ENCODE measurements around the gene GINS3. TPM values are rescaled to one million over a fixed set of nuclear protein-coding genes. Genes with fewer than 3 reads are reported as not detected.

GINS3 gene
- polyA plus RNA-seq, 3 donors: 0.79 to 1.8 (median 1.4) TPM

DNA sequence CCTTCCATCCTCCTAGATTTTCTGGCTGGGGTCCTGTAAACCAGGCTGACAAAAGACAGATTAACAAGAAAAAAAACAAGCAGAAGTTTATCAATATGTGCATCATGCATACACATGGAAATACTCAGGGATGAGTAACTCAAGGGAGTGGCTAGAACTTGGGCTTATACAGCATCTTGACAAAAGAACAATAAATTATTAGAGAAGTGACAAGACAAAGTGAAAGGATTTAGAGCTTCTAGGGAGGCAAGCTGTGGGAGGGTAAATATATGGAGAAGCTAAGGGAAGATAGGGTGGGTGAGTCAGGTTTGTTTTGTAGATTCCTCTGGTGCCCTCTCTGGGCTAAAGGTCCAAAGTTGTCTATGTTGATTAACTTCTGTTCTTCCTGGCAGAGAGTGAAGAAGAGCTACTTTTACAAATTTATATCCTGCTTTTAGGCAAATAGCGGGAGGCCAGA lies 59.7 kb downstream of the GINS3 start:
- no peaks in the 10 kb centered on the region for H4K20me1 ChIP-seq (ENCODE audit: insufficient read depth, low read length)
- no peaks in the 10 kb centered on the region for H3K36me3 ChIP-seq (replicated peaks in 1 of 2; ENCODE audit: control insufficient read depth in 1 of 2, insufficient read depth in 2 of 2, low read length in 2 of 2)
- peaks cover 14 to 53% (median 36%) of the 10 kb centered on the region in 3 donors for H3K27me3 Mint-ChIP-seq (ENCODE audit: low read depth in 3 of 3)
- no peak overlapping the region for H3K4me3 ChIP-seq (replicated peaks in 1 of 3; ENCODE audit: low read depth in 2 of 3, low read length in 3 of 3)
- no peaks in the 10 kb centered on the region for H3K36me3 Mint-ChIP-seq
- no peak overlapping the region for H2AFZ ChIP-seq (ENCODE audit: insufficient read depth, low read depth, low read length, poor library complexity, severe bottlenecking)
- H3K79me2 ChIP-seq (ENCODE audit: insufficient read depth, low read length): no peaks in the 10 kb centered on the region
- no peaks in the 10 kb centered on the region for H3K9me3 ChIP-seq (replicated peaks in 1 of 2; ENCODE audit: control insufficient read depth in 1 of 2, insufficient read depth in 1 of 2, low read length in 2 of 2)
- peaks cover 5 to 18% of the 10 kb centered on the region in 2 donors for H3K27me3 ChIP-seq (ENCODE audit: control insufficient read depth in 2 of 2, insufficient read depth in 2 of 2, low read length in 2 of 2)
- TF ChIP-seq, protein P1, sequence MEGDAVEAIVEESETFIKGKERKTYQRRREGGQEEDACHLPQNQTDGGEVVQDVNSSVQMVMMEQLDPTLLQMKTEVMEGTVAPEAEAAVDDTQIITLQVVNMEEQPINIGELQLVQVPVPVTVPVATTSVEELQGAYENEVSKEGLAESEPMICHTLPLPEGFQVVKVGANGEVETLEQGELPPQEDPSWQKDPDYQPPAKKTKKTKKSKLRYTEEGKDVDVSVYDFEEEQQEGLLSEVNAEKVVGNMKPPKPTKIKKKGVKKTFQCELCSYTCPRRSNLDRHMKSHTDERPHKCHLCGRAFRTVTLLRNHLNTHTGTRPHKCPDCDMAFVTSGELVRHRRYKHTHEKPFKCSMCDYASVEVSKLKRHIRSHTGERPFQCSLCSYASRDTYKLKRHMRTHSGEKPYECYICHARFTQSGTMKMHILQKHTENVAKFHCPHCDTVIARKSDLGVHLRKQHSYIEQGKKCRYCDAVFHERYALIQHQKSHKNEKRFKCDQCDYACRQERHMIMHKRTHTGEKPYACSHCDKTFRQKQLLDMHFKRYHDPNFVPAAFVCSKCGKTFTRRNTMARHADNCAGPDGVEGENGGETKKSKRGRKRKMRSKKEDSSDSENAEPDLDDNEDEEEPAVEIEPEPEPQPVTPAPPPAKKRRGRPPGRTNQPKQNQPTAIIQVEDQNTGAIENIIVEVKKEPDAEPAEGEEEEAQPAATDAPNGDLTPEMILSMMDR (IDR thresholded peaks at IDR 0.05): no peak
- H3K27ac ChIP-seq (ENCODE audit: low read depth in 1 of 2, low read length in 2 of 2): no peak overlapping the region
- no peak overlapping the region for H3K4me3 Mint-ChIP-seq
- H3K4me1 Mint-ChIP-seq: peaks cover 10% of the 10 kb centered on the region
- peaks cover 0 to 1% (median 0%) of the 10 kb centered on the region in 7 donors for H3K9me3 Mint-ChIP-seq
- no CpG with 5 or more reads among the region's 1 CpG for WGBS (ENCODE audit: insufficient coverage)
- no peak overlapping the region for H3K27ac Mint-ChIP-seq
- no peaks in the 10 kb centered on the region for H3K4me1 ChIP-seq (ENCODE audit: control insufficient read depth in 1 of 2, insufficient read depth in 2 of 2, low read length in 2 of 2)
- no peak for DNase-seq
- no peak overlapping the region for H3K9ac ChIP-seq (ENCODE audit: insufficient read depth, low read length, poor library complexity, severe bottlenecking)
- no peak overlapping the region for H3K4me2 ChIP-seq (replicated peaks; ENCODE audit: extremely low read depth, low read length, poor library complexity, severe bottlenecking)
- intact Hi-C loops (cut with micrococcal nuclease): no loop called here

DNA sequence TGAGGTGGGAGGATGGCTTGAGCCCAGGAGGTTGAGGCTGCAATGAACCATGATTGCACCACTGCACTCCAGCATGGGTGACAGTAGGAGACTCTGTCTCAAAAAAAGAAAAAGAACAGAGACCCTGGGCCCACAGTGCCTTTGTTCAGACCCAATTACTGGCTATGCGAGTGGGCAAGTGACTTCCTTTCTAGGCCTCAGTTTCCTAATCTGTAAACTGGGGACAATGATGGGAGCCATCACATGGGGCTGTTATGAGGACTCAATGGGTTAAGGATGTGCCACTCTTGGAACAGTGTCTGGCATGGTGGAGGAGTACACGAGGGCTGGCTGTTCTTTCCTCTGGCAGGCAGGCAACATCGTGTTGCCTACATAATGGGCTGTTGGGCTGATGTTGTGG lies 60.4 kb downstream of the GINS3 start:
- H3K36me3 Mint-ChIP-seq: no peaks in the 10 kb centered on the region
- intact Hi-C loops (cut with micrococcal nuclease): no loop called here
- no peak overlapping the region for H2AFZ ChIP-seq (ENCODE audit: insufficient read depth, low read depth, low read length, poor library complexity, severe bottlenecking)
- no peak overlapping the region for H3K9ac ChIP-seq (ENCODE audit: insufficient read depth, low read length, poor library complexity, severe bottlenecking)
- 100% methylated on average over 2 of the region's 3 CpGs for WGBS (ENCODE audit: insufficient coverage)
- no peaks in the 10 kb centered on the region for H3K9me3 ChIP-seq (replicated peaks in 1 of 2; ENCODE audit: control insufficient read depth in 1 of 2, insufficient read depth in 1 of 2, low read length in 2 of 2)
- TF ChIP-seq, protein P1 (IDR thresholded peaks at IDR 0.05): no peak
- peaks cover 16 to 57% (median 33%) of the 10 kb centered on the region in 3 donors for H3K27me3 Mint-ChIP-seq (ENCODE audit: low read depth in 3 of 3)
- no peaks in the 10 kb centered on the region for H3K4me1 ChIP-seq (ENCODE audit: control insufficient read depth in 1 of 2, insufficient read depth in 2 of 2, low read length in 2 of 2)
- no peaks in the 10 kb centered on the region for H3K36me3 ChIP-seq (replicated peaks in 1 of 2; ENCODE audit: control insufficient read depth in 1 of 2, insufficient read depth in 2 of 2, low read length in 2 of 2)
- H3K4me2 ChIP-seq (replicated peaks; ENCODE audit: extremely low read depth, low read length, poor library complexity, severe bottlenecking): no peak overlapping the region
- no peak for DNase-seq
- H3K4me3 ChIP-seq (replicated peaks in 1 of 3; ENCODE audit: low read depth in 2 of 3, low read length in 3 of 3): no peak overlapping the region
- peaks cover 0 to 1% (median 0%) of the 10 kb centered on the region in 7 donors for H3K9me3 Mint-ChIP-seq
- H3K4me1 Mint-ChIP-seq: peaks cover 17% of the 10 kb centered on the region
- no peak overlapping the region for H3K4me3 Mint-ChIP-seq
- peaks cover 3 to 18% of the 10 kb centered on the region in 2 donors for H3K27me3 ChIP-seq (ENCODE audit: control insufficient read depth in 2 of 2, insufficient read depth in 2 of 2, low read length in 2 of 2)
- no peak overlapping the region for H3K27ac Mint-ChIP-seq
- no peaks in the 10 kb centered on the region for H4K20me1 ChIP-seq (ENCODE audit: insufficient read depth, low read length)
- no peaks in the 10 kb centered on the region for H3K79me2 ChIP-seq (ENCODE audit: insufficient read depth, low read length)
- H3K27ac ChIP-seq (ENCODE audit: low read depth in 1 of 2, low read length in 2 of 2): no peak overlapping the region
